HepG2 (cell line): ENCODE results near the gene MACROD2. TPM values are rescaled to one million over a fixed set of nuclear protein-coding genes. Genes with fewer than 3 reads are reported as not detected.

ENCODE experiments used
- EED ChIP-seq: sonication (generic); formaldehyde crosslinking; IDR thresholded peaks from 2 replicates; pipeline ENCODE4 v1.5.0; 2020; ENCODE audit warnings: mild to moderate bottlenecking, missing genetic modification reagents
- MXD1 ChIP-seq: sonication (generic); formaldehyde crosslinking; IDR thresholded peaks from 2 replicates; pipeline ENCODE4 v1.4.0; 2020; ENCODE audit warnings: mild to moderate bottlenecking, missing genetic modification reagents
- PBX2 ChIP-seq: IDR thresholded peaks from 2 replicates; pipeline ENCODE4 v1.6.1; 2016; ENCODE audit warnings: control low read depth
- ZBTB21 ChIP-seq: sonication (generic); formaldehyde crosslinking; IDR thresholded peaks from 2 replicates; pipeline ENCODE4 v1.4.0; 2020; ENCODE audit warnings: missing genetic modification reagents
- ZBTB44 ChIP-seq: sonication (generic); formaldehyde crosslinking; IDR thresholded peaks from 2 replicates; pipeline ENCODE4 v1.4.0; 2020; ENCODE audit warnings: missing genetic modification reagents
- ZNF512 ChIP-seq: sonication (generic); formaldehyde crosslinking; IDR thresholded peaks from 2 replicates; pipeline ENCODE4 v1.4.0; 2020; ENCODE audit warnings: mild to moderate bottlenecking, missing genetic modification reagents
- ZNF570 ChIP-seq: sonication (generic); formaldehyde crosslinking; IDR thresholded peaks from 2 replicates; pipeline ENCODE4 v1.4.0; 2020; ENCODE audit warnings: mild to moderate bottlenecking, missing genetic modification reagents, borderline replicate concordance
- ZNF597 ChIP-seq: sonication (generic); formaldehyde crosslinking; IDR thresholded peaks from 2 replicates; pipeline ENCODE4 v1.5.0; 2020; ENCODE audit warnings: missing genetic modification reagents
- ZNF609 ChIP-seq: sonication (generic); formaldehyde crosslinking; IDR thresholded peaks from 2 replicates; pipeline ENCODE4 v1.4.0; 2020; ENCODE audit warnings: mild to moderate bottlenecking, missing genetic modification reagents, borderline replicate concordance
- ZNF646 ChIP-seq: sonication (generic); formaldehyde crosslinking; IDR thresholded peaks from 2 replicates; pipeline ENCODE4 v1.9.0; 2021; ENCODE audit warnings: mild to moderate bottlenecking, missing genetic modification reagents
- polyA plus RNA-seq, 8 experiments: library from polyadenylated mRNA; depleted of rRNA in 3 of 8; stranded (reverse) in 7 of 8; unstranded in 1 of 8; fragments of >200 nt; fragmentation: Illumina TruSeq in 4 of 8; extraction: Trizol in 4 of 8; gene quantifications; 2 replicates each; pipeline versions ENCODE4 v1.2.1 to v1.2.3, GENCODE V29; 2011 to 2016; ENCODE audit warnings: low read depth in 4 of 8, missing spikeins in 1 of 8, mixed read lengths in 1 of 8; ENCODE audit not compliant: insufficient read depth in 1 of 8
- total RNA-seq, 5 experiments: library from RNA; depleted of rRNA; stranded (reverse); fragments of >200 nt; fragmentation: Illumina TruSeq; extraction: Trizol; gene quantifications; 2 replicates each; pipeline ENCODE4 v1.2.3, GENCODE V29; 2016; ENCODE audit warnings: low read depth in 1 of 5

Gene MACROD2
- total and polyA plus RNA-seq, 2 of the 13 experiments (the other 11 are each of a cell fraction or from before 2014, with no cell fraction given), result 0.13 to 0.51 TPM

- TF ChIP-seq ZNF512 (no peak), PBX2 (CRISPR knock-in tag) (no peak; the same call in 1 of the 2 replicates), EED (CRISPR knock-in tag) (no peak), ZBTB44 (no peak), ZNF597 (no peak), ZNF570 (CRISPR knock-in tag) (no peak), ZBTB21 (CRISPR knock-in tag) (peak; percentile 48; the same call in 1 of the 2 replicates), ZNF609 (peak; percentile 81; the same call in 1 of the 2 replicates), MXD1 (CRISPR knock-in tag) (no peak), ZNF646 (CRISPR knock-in tag) (no peak)
Measured at GRCh38 chr20:14986026-14986655, 990.8 kb downstream of the MACROD2 start (continued).
